DMS114 treated with DMSO at 0.1 percent for 48 hours (cell line): ENCODE results near the gene TPRX2.
"Not testable (repeated sequence)": the region's sequence is repeated elsewhere in the genome, so short reads cannot be mapped to it uniquely, and the experiment has no call there.

Source experiments
- DNase-seq: peaks from one replicate; lab custom pipeline; 2025; ENCODE audit not compliant: unreplicated experiment; lab: John Stamatoyannopoulos, UW

Gene TPRX2, protein sequence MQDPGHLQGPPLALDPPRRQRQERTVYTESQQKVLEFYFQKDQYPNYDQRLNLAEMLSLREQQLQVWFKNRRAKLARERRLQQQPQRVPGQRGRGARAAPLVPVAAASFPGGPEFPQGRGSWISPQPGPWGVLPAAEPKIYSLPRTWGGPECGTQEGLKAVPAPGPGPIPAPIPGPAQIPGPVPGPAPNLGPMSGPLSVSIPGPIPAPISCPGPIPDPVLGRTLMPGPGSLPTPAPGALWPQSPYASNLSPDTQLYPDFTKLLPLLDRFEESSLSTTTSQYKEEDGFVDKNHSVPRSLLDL

DNA sequence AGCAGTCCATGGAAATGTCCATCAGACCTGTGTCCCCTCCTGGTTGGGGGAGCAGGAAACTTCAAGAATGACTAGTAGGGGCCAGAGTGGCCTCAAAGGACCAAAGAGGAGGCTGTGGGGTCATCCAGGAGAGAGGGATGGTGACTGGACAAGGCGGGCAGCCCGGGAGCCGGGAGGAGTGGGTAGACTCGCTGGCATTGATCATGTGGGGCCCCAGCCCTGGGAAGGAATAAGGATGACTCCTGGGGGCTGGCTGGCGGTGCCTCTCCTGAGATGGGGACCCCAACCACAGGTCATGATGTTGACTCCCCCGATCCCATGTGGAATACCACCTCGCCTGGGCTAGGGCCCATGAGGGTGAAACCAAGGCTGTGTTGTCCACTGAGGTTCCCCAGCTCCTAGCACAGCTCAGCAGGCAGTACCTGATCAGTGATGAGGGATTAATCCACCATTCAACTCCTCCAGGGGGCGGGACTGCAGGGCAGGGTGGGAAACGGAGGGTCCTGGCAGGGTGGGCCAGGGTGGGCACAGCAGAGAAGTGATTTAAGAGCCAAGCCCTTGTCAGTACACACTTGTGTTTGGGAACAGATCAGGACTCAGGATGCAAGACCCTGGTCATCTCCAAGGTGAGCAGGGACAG, at the start of gene TPRX2:
Gene TPRX2 (plus strand): TSS at position 590 of the 640 bp plus-strand sequence. CDS start 12 bp downstream, at position 602.
- DNase-seq = not testable (repeated sequence)

DNA sequence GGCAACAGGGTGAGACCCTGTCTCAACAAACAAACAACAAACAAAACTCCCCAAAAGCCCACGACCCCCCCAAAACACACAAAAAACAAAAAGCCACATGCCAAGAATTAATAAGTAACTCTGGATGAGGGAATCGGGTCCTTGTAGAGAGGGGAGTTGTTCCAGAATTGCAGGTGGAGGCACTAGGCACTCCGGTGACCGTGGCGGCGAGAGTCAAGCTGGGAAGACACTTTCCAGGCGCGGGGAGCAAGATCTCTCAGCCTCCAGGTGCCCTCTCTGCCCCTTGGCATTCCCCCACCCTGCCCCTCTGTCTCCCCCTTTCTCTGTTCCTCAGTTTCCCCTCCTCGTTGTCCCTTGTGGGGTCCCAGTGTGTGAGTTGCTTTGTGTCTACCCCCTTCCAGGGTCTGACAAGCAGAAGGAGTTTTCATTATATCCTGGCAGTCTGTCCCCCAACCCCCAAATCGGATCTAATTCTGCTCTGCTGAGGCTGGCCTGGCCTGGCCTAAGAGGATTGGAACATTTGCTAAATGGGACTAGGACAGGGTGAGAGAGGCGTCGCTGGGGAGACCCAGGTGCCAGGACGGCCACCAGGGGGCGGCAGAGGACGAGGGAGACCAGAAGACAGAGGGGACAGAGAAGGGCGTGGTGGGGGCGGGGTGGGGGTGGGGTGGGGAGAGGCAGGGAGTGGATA, 45.6 kb upstream of the TPRX2 start:
- peak; percentile 30 for DNase-seq

DNA sequence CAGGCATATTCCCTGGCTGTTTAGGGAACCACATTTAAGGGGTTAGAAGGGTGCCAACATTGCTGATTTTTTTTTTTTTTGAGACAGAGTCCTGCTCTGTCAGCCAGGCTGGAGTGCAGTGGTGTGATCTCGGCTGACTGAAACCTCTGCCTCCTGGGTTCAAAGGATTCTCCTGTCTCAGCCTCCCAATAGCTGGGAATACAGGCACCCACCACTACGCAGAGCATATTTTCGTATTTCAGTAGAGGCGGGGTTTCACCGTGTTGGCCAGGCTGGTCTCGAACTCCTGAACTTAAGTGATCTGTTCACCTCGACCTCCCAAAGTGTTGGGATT, 45.1 kb upstream of the TPRX2 start:
- no peak for DNase-seq

DNA sequence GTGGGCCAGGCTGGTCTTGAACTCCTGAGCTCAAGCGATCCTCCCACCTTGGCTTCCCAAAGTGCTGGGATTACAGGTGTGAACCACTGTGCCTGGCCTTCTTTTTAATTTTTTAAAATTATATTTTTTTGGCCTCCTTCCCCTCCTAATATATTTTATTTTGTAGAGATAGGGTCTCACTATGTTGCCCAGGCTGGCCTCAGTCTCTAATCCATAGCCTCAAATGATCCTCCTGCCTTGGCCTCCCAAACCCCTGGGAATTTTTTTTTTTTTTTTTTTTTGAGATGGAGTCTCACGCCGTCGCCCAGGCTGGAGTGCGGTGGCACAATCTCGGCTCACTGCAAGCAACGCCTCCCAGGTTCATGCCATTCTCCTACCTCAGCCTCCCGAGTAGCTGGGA, 42.8 kb upstream of the TPRX2 start:
- DNase-seq = not testable (repeated sequence)

DNA sequence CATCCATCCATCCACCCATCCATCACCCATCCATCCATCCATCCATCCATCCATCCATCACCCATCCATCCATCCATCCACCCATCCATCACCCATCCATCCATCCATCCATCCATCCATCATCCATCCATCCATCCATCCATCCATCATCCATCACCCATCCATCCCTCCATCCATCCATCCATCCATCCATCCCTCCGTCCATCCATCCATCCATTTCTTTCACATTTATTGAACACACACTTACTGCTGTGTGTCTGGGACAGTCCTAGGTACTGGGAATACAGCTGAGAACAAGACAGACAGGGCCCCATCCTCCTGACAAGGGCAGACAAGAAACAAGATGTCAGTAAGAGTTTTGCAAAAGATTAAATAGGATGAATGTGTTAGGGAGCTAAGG, 40.8 kb upstream of the TPRX2 start:
- DNase-seq = not testable (repeated sequence)

DNA sequence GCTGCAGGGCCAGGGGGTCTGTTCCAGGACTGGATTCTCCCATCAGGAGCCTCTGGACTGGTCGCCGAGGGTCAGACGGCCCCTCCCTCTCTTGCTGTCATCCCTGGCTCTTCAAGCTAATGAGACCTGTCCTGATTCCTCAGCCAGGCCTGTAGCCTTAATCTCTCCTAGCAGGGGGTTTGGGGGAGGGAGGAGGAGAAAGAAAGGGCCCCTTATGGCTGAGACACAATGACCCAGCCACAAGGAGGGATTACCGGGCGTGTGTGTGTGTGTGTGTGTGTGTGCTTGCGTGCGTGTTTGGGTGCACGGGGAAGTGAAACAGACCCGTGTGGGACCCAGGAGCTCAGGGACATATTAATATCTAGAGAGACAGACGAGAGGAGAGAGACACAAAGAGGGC, 39.2 kb upstream of the TPRX2 start:
- no peak for DNase-seq

DNA sequence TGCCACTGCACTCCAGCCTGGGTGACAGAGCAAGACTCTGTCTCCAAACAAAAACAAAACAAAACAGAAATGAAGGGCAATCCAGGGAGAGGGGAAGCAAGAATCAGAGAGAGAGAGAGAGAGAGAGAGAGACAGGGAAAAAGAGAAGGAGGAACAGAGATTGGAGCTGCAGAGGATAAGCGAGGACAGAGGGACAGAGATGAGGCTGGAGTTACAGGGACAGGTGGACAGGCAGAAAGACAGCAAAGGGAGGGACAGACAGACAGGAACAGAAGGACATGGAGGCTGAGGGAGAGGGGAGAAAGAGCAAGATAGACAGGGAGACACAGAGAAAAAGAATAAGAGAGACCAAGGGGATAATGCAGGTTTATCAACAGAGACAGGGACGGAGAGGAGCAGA, 38.6 kb upstream of the TPRX2 start:
- DNase-seq = no peak

DNA sequence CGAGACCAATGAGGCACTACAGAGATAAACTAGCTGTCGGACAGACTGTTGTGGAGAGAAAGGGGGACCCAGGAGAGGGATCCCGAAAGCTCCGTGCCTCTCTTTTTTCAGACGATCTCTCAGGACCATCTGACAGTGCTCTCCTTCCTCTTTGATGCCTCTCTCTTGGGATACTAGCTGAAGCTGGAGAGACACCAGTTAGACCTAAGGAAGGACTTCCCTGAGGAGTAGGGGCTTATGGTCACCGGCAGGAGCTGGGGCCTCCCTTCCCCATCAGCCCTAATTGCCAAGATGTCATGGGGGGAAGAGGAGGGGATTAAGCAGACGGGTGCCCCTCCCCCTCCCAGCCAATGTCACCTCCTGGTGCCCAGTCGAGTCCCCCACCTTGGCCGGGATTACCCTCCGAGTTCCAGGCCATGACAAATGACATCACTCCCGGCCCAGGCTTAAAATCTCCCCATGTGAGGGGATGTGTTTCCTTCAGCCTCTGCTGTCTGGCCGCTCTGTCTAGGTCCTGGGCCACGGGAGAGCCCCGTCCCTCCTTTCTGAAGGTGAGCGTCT, 37.5 kb upstream of the TPRX2 start, which contains the start of gene CRX:
Gene CRX (plus strand): TSS at position 478 of the 561 bp plus-strand sequence. CDS start 12,507 bp downstream, outside the sequence.
- no peak for DNase-seq

DNA sequence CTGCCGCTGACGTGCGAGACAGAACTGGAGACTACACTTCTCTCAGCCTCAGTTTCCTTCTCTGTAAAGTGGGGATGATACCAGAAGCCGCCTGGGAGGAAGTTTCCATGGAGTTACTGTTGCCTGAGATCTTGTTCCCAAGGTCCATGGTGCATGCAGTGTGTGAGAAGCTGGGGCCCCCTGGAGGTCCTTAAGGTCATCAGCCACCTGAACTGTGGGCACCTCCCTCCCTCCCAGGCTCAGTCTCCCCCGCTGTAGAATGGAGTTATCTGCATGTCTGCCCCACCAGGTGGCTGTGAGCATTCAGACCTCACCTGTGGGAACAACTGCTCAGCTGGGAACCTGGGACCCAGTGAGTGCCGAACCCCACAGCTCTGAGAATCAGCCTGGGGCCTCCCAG, 34.6 kb upstream of the TPRX2 start:
- DNase-seq = no peak

DNA sequence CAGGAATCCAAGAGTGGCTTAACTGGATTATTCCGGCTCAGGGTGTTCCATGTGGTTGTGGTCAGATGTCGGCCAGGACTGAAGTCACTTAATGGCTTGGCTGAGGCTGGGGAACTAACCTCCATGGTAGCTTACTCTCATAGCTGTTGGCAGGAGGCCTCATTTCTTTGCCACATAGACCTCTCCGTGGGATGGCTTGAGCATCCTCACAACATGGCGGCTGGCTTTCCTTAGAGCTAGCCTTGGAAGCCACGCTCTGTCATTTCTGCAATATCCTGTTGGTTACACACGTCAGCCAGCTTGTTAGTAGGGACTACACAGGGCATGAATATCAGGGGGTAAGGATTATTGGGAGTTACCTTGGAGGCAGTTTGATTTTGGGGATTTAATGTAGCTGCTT, 32.2 kb upstream of the TPRX2 start:
- DNase-seq = no peak

DNA sequence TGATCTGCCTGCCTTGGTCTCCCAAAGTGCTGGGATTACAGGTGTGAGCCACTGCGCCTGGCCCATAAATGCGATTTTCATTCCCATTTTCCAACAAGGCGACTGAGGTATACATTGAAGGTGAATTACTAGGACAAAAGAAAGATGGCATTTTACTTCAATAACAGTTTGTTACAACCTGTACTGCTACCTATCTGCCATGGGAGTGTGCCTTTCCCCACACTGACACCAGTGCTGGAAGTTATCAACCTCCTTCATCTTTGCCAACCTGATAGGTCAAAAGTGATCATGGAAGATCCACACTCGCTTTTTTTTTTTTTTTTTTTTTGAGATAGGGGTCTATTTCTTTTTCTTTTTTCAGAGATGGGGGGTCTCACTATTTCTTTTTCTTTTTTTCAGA, 26.3 kb upstream of the TPRX2 start:
- no peak for DNase-seq

DNA sequence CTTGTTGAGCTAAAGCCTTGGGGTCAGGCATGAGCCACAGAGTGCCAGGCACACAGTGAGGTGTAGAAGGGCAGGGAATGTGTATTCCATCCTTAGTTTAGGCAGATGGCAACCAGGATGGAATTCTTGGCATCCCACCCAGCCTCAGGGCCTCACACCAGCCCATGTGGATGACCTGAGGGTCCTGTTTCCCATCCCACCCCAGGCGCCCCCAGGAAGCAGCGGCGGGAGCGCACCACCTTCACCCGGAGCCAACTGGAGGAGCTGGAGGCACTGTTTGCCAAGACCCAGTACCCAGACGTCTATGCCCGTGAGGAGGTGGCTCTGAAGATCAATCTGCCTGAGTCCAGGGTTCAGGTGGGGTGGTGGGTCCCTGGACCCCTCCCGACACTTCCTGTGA, 23.0 kb upstream of the TPRX2 start:
- no peak for DNase-seq

DNA sequence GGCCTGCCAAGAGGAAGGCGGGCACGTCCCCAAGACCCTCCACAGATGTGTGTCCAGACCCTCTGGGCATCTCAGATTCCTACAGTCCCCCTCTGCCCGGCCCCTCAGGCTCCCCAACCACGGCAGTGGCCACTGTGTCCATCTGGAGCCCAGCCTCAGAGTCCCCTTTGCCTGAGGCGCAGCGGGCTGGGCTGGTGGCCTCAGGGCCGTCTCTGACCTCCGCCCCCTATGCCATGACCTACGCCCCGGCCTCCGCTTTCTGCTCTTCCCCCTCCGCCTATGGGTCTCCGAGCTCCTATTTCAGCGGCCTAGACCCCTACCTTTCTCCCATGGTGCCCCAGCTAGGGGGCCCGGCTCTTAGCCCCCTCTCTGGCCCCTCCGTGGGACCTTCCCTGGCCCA, 19.6 kb upstream of the TPRX2 start:
- no peak for DNase-seq

DNA sequence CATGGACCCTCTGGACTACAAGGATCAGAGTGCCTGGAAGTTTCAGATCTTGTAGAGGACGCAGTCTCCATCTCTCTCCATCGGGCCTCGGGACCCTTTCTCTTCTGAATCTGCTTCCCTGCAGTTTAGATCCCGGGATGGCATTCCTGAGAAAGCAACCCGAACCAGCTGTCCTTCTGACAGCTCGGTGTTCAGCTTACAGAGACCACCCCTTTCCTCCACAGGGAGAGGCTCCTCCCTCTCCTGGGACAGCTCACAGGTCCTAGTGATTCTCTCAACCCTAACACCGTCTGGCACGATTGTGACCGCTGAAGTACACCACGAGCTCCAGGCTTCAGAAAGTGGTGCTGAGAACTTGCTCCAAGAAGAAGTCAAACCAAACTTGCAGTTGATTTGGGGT, 19.1 kb upstream of the TPRX2 start:
- no peak for DNase-seq

DNA sequence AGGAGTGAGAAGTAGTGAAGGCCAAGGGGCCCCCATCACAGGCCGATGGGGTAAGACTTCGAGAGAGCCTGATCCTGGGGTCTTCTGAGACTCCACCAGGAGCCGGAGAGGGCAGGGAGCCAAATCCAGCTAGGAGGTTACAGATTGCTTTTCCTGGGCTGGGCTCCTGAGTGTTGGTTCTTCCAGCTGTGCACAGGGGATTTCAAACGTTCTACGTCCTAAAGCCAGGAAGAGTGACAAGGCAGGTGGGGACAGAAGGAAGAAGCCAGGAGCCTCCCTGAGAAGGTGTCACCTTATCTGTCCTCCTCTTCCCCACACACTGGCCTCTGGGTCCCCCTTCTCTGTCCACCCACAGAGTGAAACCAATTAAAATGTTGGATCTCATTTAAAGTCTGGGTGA, 16.1 kb upstream of the TPRX2 start:
- DNase-seq = no peak

DNA sequence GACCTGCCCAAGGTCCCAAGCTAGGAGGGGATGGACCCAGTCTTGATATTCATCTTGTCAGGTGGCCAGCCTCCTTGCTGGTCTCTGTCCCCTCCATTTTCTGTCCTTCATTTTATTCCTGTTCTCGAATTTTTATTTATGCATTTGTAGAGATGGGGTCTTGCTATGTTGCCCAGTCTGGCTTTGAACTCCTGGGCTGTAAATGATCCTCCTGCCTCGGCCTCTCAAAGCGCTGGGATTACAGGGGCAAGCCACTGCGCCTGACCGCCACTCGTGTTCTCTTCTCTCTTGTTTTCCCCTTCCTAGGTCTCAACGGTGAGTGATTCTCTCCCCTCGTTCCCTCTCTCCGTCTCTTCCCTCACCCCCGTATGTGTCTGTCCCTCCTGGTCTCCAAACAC, 10.6 kb upstream of the TPRX2 start:
- no peak for DNase-seq

DNA sequence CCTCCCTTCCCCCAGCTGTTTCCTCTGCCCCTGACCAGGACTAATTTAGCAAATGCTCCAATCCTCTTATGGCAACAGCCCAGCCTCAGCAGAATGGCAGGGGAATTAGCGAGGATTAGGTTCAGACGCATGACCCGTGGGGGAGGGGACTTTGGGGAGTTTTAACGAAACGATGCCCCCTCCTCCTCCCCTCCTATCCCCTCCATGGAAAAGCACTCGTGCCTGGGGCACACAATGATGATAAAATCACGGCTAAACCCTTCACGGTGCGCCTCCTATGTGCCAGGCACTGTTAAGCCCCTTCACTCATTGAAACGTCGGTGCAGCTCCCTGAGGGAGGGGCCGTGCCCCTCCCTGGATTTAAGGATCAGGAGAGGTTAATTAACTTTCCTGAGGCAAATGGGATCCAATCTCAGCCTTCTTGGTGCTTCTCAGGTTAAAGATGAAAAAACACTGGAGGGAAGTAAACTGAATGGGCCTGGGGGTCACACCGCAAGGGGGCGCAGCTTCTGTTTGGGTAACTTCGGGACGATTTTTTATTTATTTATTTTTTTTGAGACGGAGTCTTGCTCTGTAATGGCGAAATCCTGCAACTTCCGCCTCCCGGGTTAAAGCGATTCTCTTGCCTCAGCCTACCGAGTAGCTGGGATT, 10.1 kb upstream of the TPRX2 start:
- DNase-seq = no peak

DNA sequence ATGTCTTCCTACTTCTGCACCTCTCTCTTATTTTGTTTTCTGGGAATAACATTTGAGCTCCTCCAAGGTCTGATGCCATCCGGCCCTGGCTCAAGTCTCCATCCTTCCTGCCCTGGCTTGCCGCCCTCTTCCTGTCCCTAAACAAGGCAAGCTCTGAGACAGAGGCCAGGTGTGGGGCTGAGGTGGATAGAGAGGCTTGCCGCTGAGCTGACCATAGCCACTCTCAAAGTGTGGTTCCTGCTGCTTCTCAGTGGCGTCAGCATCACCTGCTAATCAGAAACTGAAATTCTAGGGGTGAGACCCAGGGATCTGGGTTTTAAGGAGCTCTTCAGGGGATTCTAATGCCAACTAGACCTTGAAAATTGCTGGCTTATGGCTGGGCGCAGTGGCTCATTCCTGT, 6.0 kb upstream of the TPRX2 start:
- DNase-seq = no peak

DNA sequence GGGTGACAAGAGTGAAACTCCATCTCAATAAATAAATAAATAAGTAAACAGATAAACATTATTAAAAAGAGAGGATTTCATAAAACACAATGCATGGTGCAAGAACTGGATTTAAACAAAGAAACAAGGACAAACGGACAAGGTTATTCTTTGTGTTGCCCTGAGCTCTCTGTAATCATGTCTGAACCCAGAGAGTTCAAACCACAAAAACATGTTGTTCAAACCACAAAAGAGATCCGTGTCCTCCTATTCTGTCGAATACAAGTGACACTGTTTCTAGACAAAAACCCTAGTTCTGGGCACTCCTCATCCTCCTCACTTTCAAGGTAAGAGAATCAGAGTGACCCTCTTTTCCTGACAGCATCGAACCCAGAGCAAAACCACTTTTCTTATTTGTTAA, 4.6 kb upstream of the TPRX2 start:
- DNase-seq = no peak

DNA sequence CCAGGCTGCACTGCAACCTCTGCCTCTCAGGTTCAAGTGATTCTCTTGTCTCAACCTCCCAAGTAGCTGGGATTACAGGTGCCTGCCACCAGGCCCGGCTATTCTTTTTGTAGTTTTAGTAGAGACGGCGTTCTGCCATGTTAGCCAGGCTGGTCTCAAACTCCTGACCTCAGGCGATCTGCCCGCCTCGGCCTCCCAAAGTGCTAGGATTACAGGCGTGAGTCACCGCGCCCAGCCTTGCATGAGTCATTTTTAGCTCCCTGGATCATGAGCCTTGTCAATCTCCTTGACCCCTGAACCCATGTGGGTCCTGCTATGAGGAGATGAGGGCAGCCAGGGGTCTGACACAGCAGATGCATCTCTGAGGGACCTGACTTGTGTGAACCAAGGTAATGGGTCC, 804 bp upstream of the TPRX2 start:
- not testable (repeated sequence) for DNase-seq

DNA sequence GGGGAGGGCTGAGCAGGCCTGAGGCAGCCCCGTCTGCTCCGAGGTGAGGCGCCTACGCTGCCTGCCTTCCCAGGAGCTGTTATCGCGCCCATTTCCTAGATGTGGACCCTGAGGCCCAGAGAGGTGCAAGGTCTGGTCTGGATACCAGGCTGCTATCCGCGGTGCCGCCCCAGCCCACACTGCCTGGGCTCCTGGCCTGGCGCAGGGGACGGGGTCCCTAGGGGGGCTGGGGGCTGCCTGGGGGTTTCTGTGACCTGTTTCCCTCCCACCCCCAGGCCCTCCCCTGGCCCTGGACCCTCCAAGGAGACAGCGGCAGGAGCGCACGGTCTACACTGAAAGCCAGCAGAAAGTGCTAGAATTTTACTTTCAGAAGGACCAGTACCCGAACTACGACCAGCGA, 803 bp downstream of the TPRX2 start:
- not testable (repeated sequence) for DNase-seq
